H1 (cell line): Measurements from ENCODE around the gene TMEM125. TPM values are rescaled to one million over a fixed set of nuclear protein-coding genes. Genes with fewer than 3 reads are reported as not detected.
A peak's percentile ranks its signal among the peaks of the same experiment; 100 is the strongest.

Experiments
- CEBPB ChIP-seq: IDR thresholded peaks from 2 replicates; pipeline ENCODE4 v1.6.1; 2012; ENCODE audit warnings: low read depth, low read length
- JUND ChIP-seq: IDR thresholded peaks from 2 replicates; pipeline ENCODE4 v1.6.1; 2011; ENCODE audit warnings: mild to moderate bottlenecking, improper control_type of control experiment, low read length
- MAFK ChIP-seq: IDR thresholded peaks from 2 replicates; pipeline ENCODE4 v1.6.1; 2012; ENCODE audit warnings: low read depth, mild to moderate bottlenecking, improper control_type of control experiment, low read length
- SP1 ChIP-seq: IDR thresholded peaks from 2 replicates; pipeline ENCODE4 v1.6.1; 2011; ENCODE audit warnings: low read depth, low read length
- polyA plus RNA-seq, 7 experiments: library from polyadenylated mRNA; depleted of rRNA in 3 of 7; stranded (reverse) in 5 of 7; unstranded in 2 of 7; fragments of >200 nt in 5 of 7; fragments of 200-250 nt in 2 of 7; gene quantifications; 1 replicate in 5 of 7; 2 replicates in 1 of 7; 4 replicates in 1 of 7; pipeline versions ENCODE4 v1.2.1 to v1.2.3, GENCODE V29; 2011 to 2013; ENCODE audit warnings: missing spikeins in 2 of 7, mixed read lengths in 2 of 7
- total RNA-seq: library from RNA; stranded (reverse); fragmentation: NEBNext Ultra II Directional; extraction: Animal tissue kit (Norgen Biotek cat#: 25700); gene quantifications from 2 replicates; pipeline ENCODE4 v1.2.1, GENCODE V29; 2021
- TF ChIP-seq, protein P1 (sequence below), 3 experiments: IDR thresholded peaks; 1 replicate in 2 of 3; 2 replicates in 1 of 3; pipeline versions ENCODE4 v1.5.1 to v1.6.1; 2011; ENCODE audit warnings: low read length in 3 of 3, mild to moderate bottlenecking in 3 of 3, inconsistent platforms in 2 of 3, low read depth in 1 of 3, moderate library complexity in 1 of 3; ENCODE audit not compliant: insufficient read depth in 1 of 3; ENCODE audit errors: control extremely low read depth in 1 of 3

Gene TMEM125
- total and polyA plus RNA-seq, 2 of the 8 experiments (the other 6 are each of a cell fraction or from before 2014, with no cell fraction given): 26.5 to 46.7 TPM

DNA sequence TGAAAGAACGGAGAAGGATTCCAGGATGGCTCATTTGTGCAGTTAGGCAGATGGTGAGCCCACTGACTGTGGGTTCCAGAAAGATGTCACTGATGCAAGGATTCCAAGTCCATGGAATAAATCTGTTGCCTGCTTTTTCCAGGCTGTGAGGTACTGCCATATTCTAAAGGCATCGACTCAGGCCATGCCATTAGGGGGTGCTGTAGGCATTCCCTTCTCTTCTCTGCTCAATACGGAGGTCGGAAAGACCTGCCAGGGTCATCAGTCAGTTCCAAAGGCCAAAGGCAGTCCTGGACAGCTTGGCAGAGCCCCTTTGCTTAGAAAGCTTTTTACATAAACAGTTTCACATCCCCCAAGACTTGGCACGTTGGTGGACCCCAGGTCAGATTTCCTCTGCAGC, 31.7 kb upstream of the TMEM125 start (continued):
- TF ChIP-seq, protein P1, sequence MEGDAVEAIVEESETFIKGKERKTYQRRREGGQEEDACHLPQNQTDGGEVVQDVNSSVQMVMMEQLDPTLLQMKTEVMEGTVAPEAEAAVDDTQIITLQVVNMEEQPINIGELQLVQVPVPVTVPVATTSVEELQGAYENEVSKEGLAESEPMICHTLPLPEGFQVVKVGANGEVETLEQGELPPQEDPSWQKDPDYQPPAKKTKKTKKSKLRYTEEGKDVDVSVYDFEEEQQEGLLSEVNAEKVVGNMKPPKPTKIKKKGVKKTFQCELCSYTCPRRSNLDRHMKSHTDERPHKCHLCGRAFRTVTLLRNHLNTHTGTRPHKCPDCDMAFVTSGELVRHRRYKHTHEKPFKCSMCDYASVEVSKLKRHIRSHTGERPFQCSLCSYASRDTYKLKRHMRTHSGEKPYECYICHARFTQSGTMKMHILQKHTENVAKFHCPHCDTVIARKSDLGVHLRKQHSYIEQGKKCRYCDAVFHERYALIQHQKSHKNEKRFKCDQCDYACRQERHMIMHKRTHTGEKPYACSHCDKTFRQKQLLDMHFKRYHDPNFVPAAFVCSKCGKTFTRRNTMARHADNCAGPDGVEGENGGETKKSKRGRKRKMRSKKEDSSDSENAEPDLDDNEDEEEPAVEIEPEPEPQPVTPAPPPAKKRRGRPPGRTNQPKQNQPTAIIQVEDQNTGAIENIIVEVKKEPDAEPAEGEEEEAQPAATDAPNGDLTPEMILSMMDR (IDR thresholded peaks at IDR 0.05; ENCODE audit: control extremely low read depth in 1 of 3, insufficient read depth in 1 of 3, low read depth in 1 of 3, low read length in 3 of 3): peak; percentile 57 to 97 (median 90)
- TF ChIP-seq CEBPB (no peak), MAFK (no peak), JUND (peak; percentile 25; the same call in 1 of the 2 replicates), SP1 (no peak)
